Keratinocyte (primary cell): ENCODE data around the gene SOCS3.

ENCODE experiments used
- EZH2 ChIP-seq: IDR thresholded peaks from one replicate; pipeline ENCODE4 v1.6.1; 2012; ENCODE audit warnings: inconsistent platforms, mild to moderate bottlenecking, low read length, moderate library complexity
- TF ChIP-seq, protein P1 (sequence below), 3 experiments: IDR thresholded peaks in 1 of 3; conservative IDR thresholded peaks in 1 of 3; optimal IDR thresholded peaks in 1 of 3; 2 replicates in 2 of 3; 3 replicates in 1 of 3; pipeline versions ENCODE3 to v1.5.1; 2011; ENCODE audit warnings: low read length in 3 of 3, mild to moderate bottlenecking in 3 of 3, moderate library complexity in 2 of 3, control low read depth in 1 of 3, inconsistent platforms in 1 of 3; ENCODE audit not compliant: insufficient read depth in 2 of 3; ENCODE audit errors: extremely low read depth in 1 of 3

- TF ChIP-seq, protein P1, sequence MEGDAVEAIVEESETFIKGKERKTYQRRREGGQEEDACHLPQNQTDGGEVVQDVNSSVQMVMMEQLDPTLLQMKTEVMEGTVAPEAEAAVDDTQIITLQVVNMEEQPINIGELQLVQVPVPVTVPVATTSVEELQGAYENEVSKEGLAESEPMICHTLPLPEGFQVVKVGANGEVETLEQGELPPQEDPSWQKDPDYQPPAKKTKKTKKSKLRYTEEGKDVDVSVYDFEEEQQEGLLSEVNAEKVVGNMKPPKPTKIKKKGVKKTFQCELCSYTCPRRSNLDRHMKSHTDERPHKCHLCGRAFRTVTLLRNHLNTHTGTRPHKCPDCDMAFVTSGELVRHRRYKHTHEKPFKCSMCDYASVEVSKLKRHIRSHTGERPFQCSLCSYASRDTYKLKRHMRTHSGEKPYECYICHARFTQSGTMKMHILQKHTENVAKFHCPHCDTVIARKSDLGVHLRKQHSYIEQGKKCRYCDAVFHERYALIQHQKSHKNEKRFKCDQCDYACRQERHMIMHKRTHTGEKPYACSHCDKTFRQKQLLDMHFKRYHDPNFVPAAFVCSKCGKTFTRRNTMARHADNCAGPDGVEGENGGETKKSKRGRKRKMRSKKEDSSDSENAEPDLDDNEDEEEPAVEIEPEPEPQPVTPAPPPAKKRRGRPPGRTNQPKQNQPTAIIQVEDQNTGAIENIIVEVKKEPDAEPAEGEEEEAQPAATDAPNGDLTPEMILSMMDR (optimal IDR thresholded peaks at IDR 0.05 in 1 of 3, IDR thresholded peaks at IDR 0.05 in 1 of 3, conservative IDR thresholded peaks at IDR 0.05 in 1 of 3; ENCODE audit: extremely low read depth in 1 of 3, insufficient read depth in 2 of 3, low read length in 3 of 3), result no peak
- TF ChIP-seq EZH2, result no peak
These were observed 24.0 kb upstream of the SOCS3 start for GRCh38 chr17:78383725-78384471.
